ENCODE data around the gene BTNL8.

- TF ChIP-seq MAX (IDR thresholded peaks at IDR 0.05) (no peak), RAD21 (IDR thresholded peaks at IDR 0.05; ENCODE audit: low read depth) (no peak), TAF1 (IDR thresholded peaks at IDR 0.05; ENCODE audit: low read depth) (no peak), NFIC (IDR thresholded peaks at IDR 0.05) (no peak), ZBTB7A (IDR thresholded peaks at IDR 0.05; ENCODE audit: low read depth) (no peak), CREB1 (IDR thresholded peaks at IDR 0.05; ENCODE audit: low read depth) (no peak), REST (IDR thresholded peaks at IDR 0.05; ENCODE audit: low read depth) (no peak), TEAD4 (IDR thresholded peaks at IDR 0.05) (no peak), CEBPB (IDR thresholded peaks at IDR 0.05) (no peak), YY1 (IDR thresholded peaks at IDR 0.05; ENCODE audit: low read depth) (no peak), USF1 (IDR thresholded peaks at IDR 0.05) (no peak), EP300 (IDR thresholded peaks at IDR 0.05; ENCODE audit: borderline replicate concordance) (no peak), EGR1 (IDR thresholded peaks at IDR 0.05) (no peak)
These were observed 91.3 kb downstream of the BTNL8 start for GRCh38 chr5:180990086-180990881.

Measured in Ishikawa (cell line).